K562 treated with DMSO at 1 percent for 4 hours (cell line): ENCODE measurements around the gene PAX9. TPM values are rescaled to one million over a fixed set of nuclear protein-coding genes. Genes with fewer than 3 reads are reported as not detected.

ENCODE experiments used
- total RNA-seq: library from RNA; unstranded; fragments of 300-600 nt; gene quantifications from 2 replicates; pipeline ENCODE4 v1.2.3, GENCODE V29; 2022; ENCODE audit not compliant: insufficient read depth

The PAX9 gene
- total RNA-seq = 1.9 and 3.6 TPM in 2 replicates

DNA sequence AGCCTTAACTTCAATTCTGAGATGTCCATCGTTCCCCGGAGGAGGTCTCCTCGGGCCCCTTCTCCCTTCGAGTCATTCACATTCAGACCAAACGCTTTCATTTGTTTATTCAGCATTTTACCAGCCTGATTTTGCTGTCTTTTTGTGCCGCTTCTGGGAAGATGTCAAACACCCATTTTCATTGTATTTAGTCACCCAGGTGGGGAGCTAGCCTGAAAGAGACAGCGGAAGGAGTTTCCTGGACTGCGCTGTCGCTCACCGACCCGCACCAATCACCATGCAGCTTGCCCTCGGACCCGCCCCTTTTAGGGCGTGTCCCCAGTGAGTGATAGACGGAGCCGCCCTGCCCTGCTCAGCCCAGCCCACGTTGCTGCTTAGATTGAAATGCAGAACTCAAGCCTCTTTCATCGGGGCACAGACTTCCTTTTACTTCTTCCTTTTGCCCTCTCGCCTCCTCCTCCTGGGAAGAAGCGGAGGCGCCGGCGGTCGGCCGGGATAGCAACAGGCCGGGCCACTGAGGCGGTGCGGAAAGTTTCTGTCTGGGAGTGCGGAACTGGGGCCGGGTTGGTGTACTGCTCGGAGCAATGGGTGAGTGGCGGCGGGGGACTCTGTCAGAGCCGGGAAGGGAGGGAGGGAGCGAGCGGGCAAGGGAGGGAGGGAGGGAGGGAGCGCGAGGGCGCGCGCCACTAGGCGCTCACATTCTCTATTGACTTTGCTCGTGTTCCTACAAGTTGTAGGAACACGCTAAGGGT lies at the start of gene PAX9:
PAX9 (plus strand) TSS at position 355 of the 752 bp plus-strand sequence; CDS start at position 585, 230 bp downstream.

Other genes with a start within 250 kb of the PAX9 start
- not detected in 2 replicates for gene NKX2-1, start 141.6 kb upstream of the PAX9 start, total RNA-seq
- not detected in 2 replicates for gene NKX2-8, start 79.2 kb upstream of the PAX9 start, total RNA-seq